HEK293 (cell line): Measurements from ENCODE around the gene ASRGL1.
A peak's percentile ranks its signal among the peaks of the same experiment; 100 is the strongest.
"Not testable (repeated sequence)": the region's sequence is repeated elsewhere in the genome, so short reads cannot be mapped to it uniquely, and the experiment has no call there.

Experiments used
- CTCF ChIA-PET: fragments of 350-600 bp; formaldehyde crosslinking; extraction: SDS; loops from one replicate; lab custom pipeline; 2021; ENCODE audit warnings: antibody characterized with exemption; lab: Yijun Ruan, JAX
- POLR2A ChIA-PET: fragments of 300-600 bp; formaldehyde crosslinking; extraction: SDS; loops from one replicate; lab custom pipeline; 2020; ENCODE audit warnings: antibody characterized with exemption, inconsistent platforms; lab: Yijun Ruan, JAX
- H3K27ac ChIP-seq: fragments of 200-500 bp; sonication (Bioruptor generic); 2 replicates; pipeline ENCODE4 v1.5.1; 2014; ENCODE audit warnings: low read depth, low read length, control low read depth, inconsistent platforms; ENCODE audit errors: extremely low read depth
- H3K36me3 ChIP-seq, 2 experiments: fragments of 200-500 bp in 1 of 2; sonication (Bioruptor generic) in 1 of 2; 1 replicate in 1 of 2; 2 replicates in 1 of 2; pipeline ENCODE4 v1.5.1; 2014 to 2017; ENCODE audit warnings: inconsistent platforms in 2 of 2, low read length in 2 of 2; ENCODE audit not compliant: control insufficient read depth in 2 of 2, insufficient read depth in 1 of 2
- H3K4me1 ChIP-seq: fragments of 200-500 bp; sonication (Bioruptor generic); 2 replicates; pipeline ENCODE4 v1.5.1; 2014; ENCODE audit warnings: mild to moderate bottlenecking, low read length, inconsistent platforms; ENCODE audit not compliant: control insufficient read depth, insufficient read depth
- H3K4me3 ChIP-seq: 2 replicates; pipeline ENCODE4 v1.5.1; 2011; ENCODE audit warnings: low read depth, mild to moderate bottlenecking, control low read depth, low read length, moderate library complexity
- H3K9me3 ChIP-seq: fragments of 200-500 bp; sonication (Bioruptor generic); 2 replicates; pipeline ENCODE4 v1.5.1; 2014; ENCODE audit warnings: low read depth, low read length, inconsistent platforms; ENCODE audit not compliant: control insufficient read depth, insufficient read depth
- KLF1 ChIP-seq: fragments of 450-650 bp; formaldehyde crosslinking; IDR thresholded peaks from 2 replicates; pipeline ENCODE4 v1.5.1; 2016; ENCODE audit warnings: missing biosample characterization, missing genetic modification characterization
- ZBTB10 ChIP-seq: fragments of 450-650 bp; formaldehyde crosslinking; IDR thresholded peaks from 2 replicates; pipeline ENCODE4 v1.5.1; 2016; ENCODE audit warnings: missing biosample characterization, missing genetic modification characterization
- ZNF202 ChIP-seq: fragments of 450-650 bp; formaldehyde crosslinking; IDR thresholded peaks from 2 replicates; pipeline ENCODE4 v1.5.1; 2016; ENCODE audit warnings: missing biosample characterization, missing genetic modification characterization, borderline replicate concordance
- ZNF341 ChIP-seq: fragments of 450-650 bp; formaldehyde crosslinking; IDR thresholded peaks from 2 replicates; pipeline ENCODE4; 2016; ENCODE audit warnings: low read depth, missing biosample characterization, missing genetic modification characterization
- ZNF404 ChIP-seq: fragments of 450-650 bp; formaldehyde crosslinking; IDR thresholded peaks from 2 replicates; pipeline ENCODE4 v1.5.1; 2017; ENCODE audit warnings: missing biosample characterization, missing genetic modification characterization
- ZNF416 ChIP-seq: fragments of 450-650 bp; formaldehyde crosslinking; IDR thresholded peaks from 2 replicates; pipeline ENCODE4 v1.5.1; 2016; ENCODE audit warnings: missing biosample characterization, missing genetic modification characterization
- ZNF473 ChIP-seq: fragments of 450-650 bp; formaldehyde crosslinking; IDR thresholded peaks from 2 replicates; pipeline ENCODE4 v1.5.1; 2017; ENCODE audit warnings: missing biosample characterization, missing genetic modification characterization
- ZNF510 ChIP-seq: fragments of 450-650 bp; formaldehyde crosslinking; IDR thresholded peaks from 2 replicates; pipeline ENCODE4 v1.5.1; 2018; ENCODE audit warnings: mild to moderate bottlenecking, missing genetic modification characterization, missing biosample characterization; ENCODE audit not compliant: insufficient replicate concordance
- ZNF549 ChIP-seq: fragments of 450-650 bp; IDR thresholded peaks from 2 replicates; pipeline ENCODE4 v1.5.1; 2018; ENCODE audit warnings: missing biosample characterization, missing genetic modification characterization, mild to moderate bottlenecking, inconsistent platforms, moderate library complexity
- ZNF560 ChIP-seq: fragments of 450-650 bp; formaldehyde crosslinking; IDR thresholded peaks from 2 replicates; pipeline ENCODE4 v1.5.1; 2017; ENCODE audit warnings: missing biosample characterization, missing genetic modification characterization, borderline replicate concordance
- ZNF654 ChIP-seq: fragments of 450-650 bp; formaldehyde crosslinking; IDR thresholded peaks from 2 replicates; pipeline ENCODE4 v1.5.1; 2016; ENCODE audit warnings: low read depth, missing biosample characterization, missing genetic modification characterization

ASRGL1 gene

DNA sequence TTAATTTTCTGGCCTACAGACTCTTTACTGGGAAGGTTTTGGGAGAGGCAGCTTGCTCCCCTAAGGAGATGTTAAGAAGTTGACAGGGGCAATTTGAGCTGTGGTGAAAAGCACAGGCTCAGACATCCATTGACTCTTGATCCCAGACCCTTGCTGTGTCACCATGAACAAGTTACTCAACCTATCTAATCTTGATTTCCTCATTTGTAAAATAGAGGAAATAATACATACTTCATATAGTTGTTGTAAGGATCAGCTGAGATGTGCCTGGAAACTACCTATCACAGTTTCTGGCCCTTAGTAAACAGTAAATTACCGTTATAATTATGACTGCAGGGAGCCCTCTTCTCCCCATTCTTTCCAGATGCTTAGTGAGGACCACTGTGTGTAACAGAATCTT is 21.8 kb upstream of the ASRGL1 start:
- H3K4me1 ChIP-seq = no peaks in the 10 kb centered on the region
- no peaks in the 10 kb centered on the region for H3K9me3 ChIP-seq
- POLR2A ChIA-PET = no interaction called here
- CTCF ChIA-PET = interaction anchor here (0.6 to 0.8 kb wide), 3 partner anchors 72 to 1061 kb away, joined by 3 to 5 read pairs (median 3); no protein-coding TSS in a partner anchor
- no peak overlapping the region for H3K4me3 ChIP-seq
- no peak overlapping the region for H3K27ac ChIP-seq
- TF ChIP-seq ZNF560 (tag by site-specific recombination) = no peak
- no peak for TF ChIP-seq ZNF473
- TF ChIP-seq ZNF404 (tag by site-specific recombination) = no peak
- H3K36me3 ChIP-seq = no peaks in the 10 kb centered on the region

- H3K4me1 ChIP-seq = no peaks in the 10 kb centered on the region
- CTCF ChIA-PET = interaction anchor here (0.6 to 4.5 kb wide), 4 partner anchors 11 to 525 kb away, joined by 3 to 23 read pairs (median 4); no protein-coding TSS in a partner anchor
- POLR2A ChIA-PET = interaction anchor here (1.7 kb wide), 1 partner anchor 15 kb away, joined by 4 read pairs; no protein-coding TSS in a partner anchor
Observed at GRCh38 chr11:62322524-62322923, 14.7 kb upstream of the ASRGL1 start.

DNA sequence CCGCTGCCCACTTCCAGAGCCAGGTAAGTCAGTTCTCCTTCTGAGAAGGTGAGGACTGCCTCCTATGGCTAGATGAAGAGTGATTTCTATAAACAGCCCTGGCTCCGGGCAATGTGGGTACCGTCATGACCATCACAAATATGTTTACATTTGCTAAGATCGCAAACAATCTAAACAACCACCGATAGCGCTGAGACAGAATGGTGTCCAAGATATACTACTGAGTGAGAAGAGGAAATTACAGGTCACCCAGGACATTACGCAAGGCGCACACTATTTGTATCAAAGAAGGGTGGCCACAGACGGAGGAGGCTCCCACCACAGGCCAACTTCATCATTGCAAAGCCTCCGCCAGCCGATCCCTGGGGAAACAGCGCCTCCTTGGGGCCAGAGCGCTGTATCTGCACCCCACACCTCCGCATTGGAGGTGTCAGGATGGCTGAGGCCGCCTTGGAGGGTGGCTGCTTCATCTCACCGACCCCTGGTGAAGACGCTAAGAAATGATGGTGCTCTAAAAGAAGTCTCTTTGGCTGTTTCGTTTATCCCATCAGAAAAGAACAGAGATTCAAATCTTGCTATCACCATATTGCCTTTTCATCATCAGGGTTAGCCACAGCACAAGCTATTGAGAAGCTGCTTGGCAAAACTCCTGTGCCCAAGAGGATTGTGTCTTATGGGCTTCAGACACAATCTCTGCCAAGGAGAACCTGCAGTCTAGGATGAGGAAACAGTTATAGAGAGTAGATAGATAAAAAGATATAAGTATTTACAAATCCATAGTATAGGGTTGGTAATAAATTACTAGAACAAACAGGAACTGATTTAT is 12.3 kb upstream of the ASRGL1 start:
- CTCF ChIA-PET = interaction anchor here (0.9 to 1.6 kb wide), 2 partner anchors 14 to 19 kb away, joined by 3 read pairs; no protein-coding TSS in a partner anchor
- no peak for TF ChIP-seq ZBTB10 (tag by site-specific recombination)
- TF ChIP-seq ZNF654 = peak; percentile 51
- TF ChIP-seq, all 188 proteins: peak for 1
- POLR2A ChIA-PET = no interaction called here
- Histone ChIP-seq H3K4me1 (no peaks in the 10 kb centered on the region), H3K36me3 (no peaks in the 10 kb centered on the region), H3K27ac (no peak overlapping the region), H3K4me3 (no peak overlapping the region), H3K9me3 (no peaks in the 10 kb centered on the region)

More at GRCh38 chr11:62322524-62322923, 14.7 kb upstream of the ASRGL1 start:
- Histone ChIP-seq H3K4me3 (no peak overlapping the region), H3K36me3 (no peaks in the 10 kb centered on the region), H3K9me3 (no peaks in the 10 kb centered on the region), H3K27ac (no peak overlapping the region)
- TF ChIP-seq ZNF416 = no peak
- no peak for TF ChIP-seq ZNF549
- no peak for TF ChIP-seq ZNF341 (tag by site-specific recombination)
- no peak for TF ChIP-seq ZNF510
- TF ChIP-seq ZNF202 = no peak

DNA sequence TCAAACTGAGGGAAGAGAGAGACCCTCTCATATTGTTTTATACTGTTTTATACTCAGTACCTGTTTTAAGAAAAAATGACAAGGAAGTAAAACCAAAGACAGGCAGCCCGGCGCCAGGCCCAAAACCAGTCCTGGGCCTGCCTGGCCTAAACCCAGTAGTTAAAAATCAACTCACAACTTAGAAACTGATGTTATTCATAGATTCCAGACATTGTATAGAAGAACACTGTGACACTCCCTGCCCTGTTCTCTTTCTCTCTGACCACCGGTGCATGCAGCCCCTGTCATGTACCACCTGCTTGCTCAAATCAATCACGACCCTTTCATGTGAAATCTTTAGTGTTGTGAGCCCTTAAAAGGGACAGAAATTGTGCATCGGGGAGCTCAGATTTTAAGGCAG is 11.5 kb upstream of the ASRGL1 start:
- H3K36me3 ChIP-seq, H3K4me3 ChIP-seq, POLR2A ChIA-PET, H3K9me3 ChIP-seq, H3K27ac ChIP-seq, H3K4me1 ChIP-seq: not testable (repeated sequence)
- CTCF ChIA-PET = interaction anchor here (1.6 kb wide), 1 partner anchor 15 kb away, joined by 3 read pairs; no protein-coding TSS in a partner anchor

- H3K9me3 ChIP-seq, POLR2A ChIA-PET, H3K4me1 ChIP-seq, H3K27ac ChIP-seq, H3K36me3 ChIP-seq, CTCF ChIA-PET, H3K4me3 ChIP-seq: not testable (repeated sequence)
- TF ChIP-seq KLF1 (tag by site-specific recombination) = peak; percentile 55; the same call in 1 of the 2 replicates
Observed at GRCh38 chr11:62326719-62327118, 10.5 kb upstream of the ASRGL1 start.

- POLR2A ChIA-PET, H3K4me3 ChIP-seq, H3K27ac ChIP-seq, H3K9me3 ChIP-seq, H3K36me3 ChIP-seq, H3K4me1 ChIP-seq: not testable (repeated sequence)
- CTCF ChIA-PET = interaction anchor here (2.1 kb wide), 1 partner anchor 17 kb away, joined by 4 read pairs; no protein-coding TSS in a partner anchor
Observed at GRCh38 chr11:62327541-62327940, 9.7 kb upstream of the ASRGL1 start.
